ENCODE data around the gene FREM2. TPM values are rescaled to one million over a fixed set of nuclear protein-coding genes. Genes with fewer than 3 reads are reported as not detected.

Gene FREM2
- total RNA-seq, 1 donor: not detected

DNA sequence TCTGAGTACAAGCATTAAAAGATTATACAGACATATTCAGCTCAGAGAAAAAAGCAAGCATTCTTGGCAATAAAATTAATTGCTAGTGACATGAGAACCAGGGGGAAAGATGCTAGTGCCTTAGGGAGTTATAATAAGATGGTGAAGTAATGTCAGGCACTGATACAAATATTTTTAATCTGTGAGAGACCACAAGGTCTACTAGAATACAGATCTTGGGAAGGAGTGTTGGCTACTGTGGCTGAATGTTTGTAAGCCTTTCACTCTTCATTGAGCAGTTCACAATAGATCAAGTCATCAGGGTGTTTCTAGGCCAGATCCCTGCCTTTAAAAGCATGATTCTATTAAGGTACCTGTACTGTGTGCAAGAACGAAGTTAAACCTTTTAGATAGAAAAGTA, 16.4 kb downstream of the FREM2 start:
- Histone ChIP-seq H3K27me3 (ENCODE audit: insufficient read depth, low read length) (no peaks in the 10 kb centered on the region), H3K4me1 (ENCODE audit: insufficient read depth, low read length) (no peaks in the 10 kb centered on the region), H3K9me3 (ENCODE audit: low read depth, low read length) (no peaks in the 10 kb centered on the region), H3K4me3 (ENCODE audit: low read length) (no peak overlapping the region)

- H3K4me1 ChIP-seq (ENCODE audit: insufficient read depth, low read length): no peaks in the 10 kb centered on the region
- no peak overlapping the region for H3K4me3 ChIP-seq (ENCODE audit: low read length)
- no peaks in the 10 kb centered on the region for H3K27me3 ChIP-seq (ENCODE audit: insufficient read depth, low read length)
These were observed 18.5 kb downstream of the FREM2 start for GRCh38 chr13:38705365-38705764.

DNA sequence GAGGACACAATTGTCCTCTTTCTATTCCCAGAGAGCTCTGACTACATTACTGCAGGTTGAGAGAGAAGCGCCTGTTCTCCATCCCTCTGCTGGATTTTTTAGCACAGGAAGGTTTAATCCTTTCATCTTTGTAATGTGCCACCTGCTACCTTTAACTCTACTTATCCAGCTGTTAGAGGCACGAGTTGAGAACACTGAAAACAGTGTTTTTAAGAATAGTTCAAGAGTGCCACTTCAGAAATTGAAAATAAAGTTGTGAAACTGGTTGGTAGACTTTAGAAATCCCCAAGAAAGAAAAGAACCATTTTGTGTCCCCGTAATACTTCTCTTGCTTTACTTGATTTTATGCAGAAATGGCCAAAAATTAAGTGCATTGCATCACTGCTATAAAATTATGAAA, 20.6 kb downstream of the FREM2 start:
- H3K27me3 ChIP-seq (ENCODE audit: insufficient read depth, low read length): no peaks in the 10 kb centered on the region
- H3K4me3 ChIP-seq (ENCODE audit: low read length): no peak overlapping the region
- no peaks in the 10 kb centered on the region for H3K4me1 ChIP-seq (ENCODE audit: insufficient read depth, low read length)
- no peaks in the 10 kb centered on the region for H3K9me3 ChIP-seq (ENCODE audit: low read depth, low read length)

More at GRCh38 chr13:38705365-38705764, 18.5 kb downstream of the FREM2 start:
- H3K9me3 ChIP-seq (ENCODE audit: low read depth, low read length): no peaks in the 10 kb centered on the region

- no peaks in the 10 kb centered on the region for H3K27me3 ChIP-seq (ENCODE audit: insufficient read depth, low read length)
- no peaks in the 10 kb centered on the region for H3K4me1 ChIP-seq (ENCODE audit: insufficient read depth, low read length)
- H3K9me3 ChIP-seq (ENCODE audit: low read depth, low read length): no peaks in the 10 kb centered on the region
- H3K4me3 ChIP-seq (ENCODE audit: low read length): no peak overlapping the region
These were observed 26.2 kb downstream of the FREM2 start for GRCh38 chr13:38713046-38713445.

DNA sequence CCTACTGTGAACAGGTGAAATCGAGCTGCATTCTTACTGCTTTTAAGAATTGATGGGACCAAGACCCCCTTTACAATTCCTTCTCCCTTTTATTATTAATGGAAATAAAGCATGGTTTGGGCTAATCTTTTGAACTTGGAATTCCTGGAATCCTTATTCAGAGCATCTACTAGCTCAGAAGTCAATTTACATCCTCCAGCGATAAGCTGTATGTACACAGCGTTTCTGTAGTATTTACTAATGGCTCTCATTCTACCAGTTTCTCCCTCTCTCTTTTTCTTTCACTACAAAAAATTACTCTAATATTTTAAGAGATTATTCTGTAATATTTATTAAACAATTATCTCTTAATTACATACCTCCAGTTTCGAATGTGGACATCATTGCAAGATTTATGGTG, 31.5 kb downstream of the FREM2 start:
- Histone ChIP-seq H3K4me1 (ENCODE audit: insufficient read depth, low read length) (no peaks in the 10 kb centered on the region), H3K4me3 (ENCODE audit: low read length) (no peak overlapping the region), H3K27me3 (ENCODE audit: insufficient read depth, low read length) (no peaks in the 10 kb centered on the region)

GRCh38 chr13:38730332-38730731, 43.5 kb downstream of the FREM2 start:
- no peaks in the 10 kb centered on the region for H3K4me1 ChIP-seq (ENCODE audit: insufficient read depth, low read length)
- H3K9me3 ChIP-seq (ENCODE audit: low read depth, low read length): no peaks in the 10 kb centered on the region
- no peak overlapping the region for H3K4me3 ChIP-seq (ENCODE audit: low read length)
- H3K27me3 ChIP-seq (ENCODE audit: insufficient read depth, low read length): no peaks in the 10 kb centered on the region

More for the DNA sequence above, 31.5 kb downstream of the FREM2 start:
- no peaks in the 10 kb centered on the region for H3K9me3 ChIP-seq (ENCODE audit: low read depth, low read length)

DNA sequence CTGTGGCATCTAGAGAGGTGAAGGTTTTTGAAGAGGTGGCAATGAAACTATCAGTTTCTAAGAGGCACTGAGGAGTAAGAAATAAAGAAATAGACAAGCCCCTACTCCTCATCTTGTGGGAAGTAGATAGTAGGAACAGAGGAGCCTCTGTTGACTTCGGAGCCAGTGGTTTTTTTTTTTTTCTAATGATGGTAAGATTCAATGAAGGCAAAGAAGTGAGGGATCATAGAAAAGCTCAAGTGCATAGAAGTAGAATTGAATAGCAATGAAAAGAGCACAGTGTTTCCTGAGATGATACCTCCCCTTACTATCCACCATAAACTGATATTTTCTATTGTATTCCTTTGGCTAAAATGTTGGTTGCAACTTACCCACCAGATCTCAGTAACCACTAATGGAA, 46.3 kb downstream of the FREM2 start:
- Histone ChIP-seq H3K9me3 (ENCODE audit: low read depth, low read length) (no peaks in the 10 kb centered on the region), H3K27me3 (ENCODE audit: insufficient read depth, low read length) (no peaks in the 10 kb centered on the region), H3K4me1 (ENCODE audit: insufficient read depth, low read length) (no peaks in the 10 kb centered on the region), H3K4me3 (ENCODE audit: low read length) (no peak overlapping the region)

DNA sequence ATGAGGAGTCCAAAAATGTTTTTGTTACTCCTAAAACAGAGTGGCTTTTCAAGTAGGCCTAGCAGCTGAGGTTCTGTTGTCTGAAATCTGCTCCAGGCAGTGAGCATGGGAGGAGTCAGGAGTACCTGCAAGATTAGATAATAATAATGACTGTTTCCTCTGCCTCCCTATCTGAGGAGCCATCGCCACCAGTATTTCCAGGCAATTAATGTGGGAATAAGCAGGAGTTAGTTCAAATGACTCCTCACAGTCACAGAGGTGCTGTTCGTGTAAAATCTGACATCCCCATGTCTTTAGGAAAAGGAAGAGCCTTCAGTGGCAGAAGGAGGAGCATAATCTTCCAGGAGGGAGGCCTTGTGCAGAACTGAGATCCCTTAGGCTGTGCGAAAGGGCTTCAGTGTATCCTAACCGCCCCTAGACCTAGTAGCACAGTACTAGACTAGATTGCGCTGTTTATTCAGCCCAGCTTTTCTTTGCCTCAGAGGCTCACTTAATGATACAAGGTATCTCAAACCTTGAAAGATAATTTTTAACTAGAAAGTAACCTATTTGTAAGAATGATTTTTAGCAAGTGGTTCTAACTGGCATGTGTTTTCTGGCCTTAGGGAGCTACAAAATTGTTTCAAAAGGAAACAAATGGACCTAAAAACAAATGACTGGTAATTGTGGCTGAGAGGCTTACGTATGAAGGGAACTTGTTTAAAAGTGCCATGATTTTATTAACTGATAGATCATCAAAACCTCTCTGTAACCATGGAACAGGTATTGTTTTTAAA, 49.0 kb downstream of the FREM2 start:
- Histone ChIP-seq H3K4me1 (ENCODE audit: insufficient read depth, low read length) (no peaks in the 10 kb centered on the region), H3K9me3 (ENCODE audit: low read depth, low read length) (no peaks in the 10 kb centered on the region), H3K27me3 (ENCODE audit: insufficient read depth, low read length) (no peaks in the 10 kb centered on the region), H3K4me3 (ENCODE audit: low read length) (no peak overlapping the region)

GRCh38 chr13:38743466-38743865, 56.6 kb downstream of the FREM2 start:
- Histone ChIP-seq H3K4me3 (ENCODE audit: low read length) (no peak overlapping the region), H3K9me3 (ENCODE audit: low read depth, low read length) (no peaks in the 10 kb centered on the region), H3K4me1 (ENCODE audit: insufficient read depth, low read length) (no peaks in the 10 kb centered on the region), H3K27me3 (ENCODE audit: insufficient read depth, low read length) (no peaks in the 10 kb centered on the region)

GRCh38 chr13:38752686-38753085, 65.8 kb downstream of the FREM2 start:
- Histone ChIP-seq H3K9me3 (ENCODE audit: low read depth, low read length) (no peaks in the 10 kb centered on the region), H3K4me1 (ENCODE audit: insufficient read depth, low read length) (no peaks in the 10 kb centered on the region), H3K4me3 (ENCODE audit: low read length) (no peak overlapping the region), H3K27me3 (ENCODE audit: insufficient read depth, low read length) (no peaks in the 10 kb centered on the region)

DNA sequence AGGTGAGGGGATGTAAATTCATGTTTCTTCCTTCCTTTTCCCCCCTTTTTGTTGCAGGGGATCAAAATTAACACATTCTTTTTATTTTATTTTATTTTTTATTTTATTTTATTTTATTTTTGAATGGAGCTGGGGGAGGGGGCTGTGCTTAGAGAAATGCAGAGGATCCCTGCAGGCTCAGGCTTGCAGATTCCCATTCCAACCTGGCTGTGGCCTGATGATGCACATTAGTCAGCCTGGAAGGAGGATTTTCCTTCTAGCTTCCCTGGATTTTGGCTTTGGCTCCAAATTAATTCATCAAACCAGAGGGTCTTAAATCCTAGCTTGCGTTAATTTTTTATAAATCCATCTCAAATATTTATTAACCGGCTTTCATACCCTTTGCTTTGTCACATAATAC, 67.0 kb downstream of the FREM2 start:
- no peaks in the 10 kb centered on the region for H3K4me1 ChIP-seq (ENCODE audit: insufficient read depth, low read length)
- no peaks in the 10 kb centered on the region for H3K9me3 ChIP-seq (ENCODE audit: low read depth, low read length)
- H3K27me3 ChIP-seq (ENCODE audit: insufficient read depth, low read length): no peaks in the 10 kb centered on the region
- no peak overlapping the region for H3K4me3 ChIP-seq (ENCODE audit: low read length)

DNA sequence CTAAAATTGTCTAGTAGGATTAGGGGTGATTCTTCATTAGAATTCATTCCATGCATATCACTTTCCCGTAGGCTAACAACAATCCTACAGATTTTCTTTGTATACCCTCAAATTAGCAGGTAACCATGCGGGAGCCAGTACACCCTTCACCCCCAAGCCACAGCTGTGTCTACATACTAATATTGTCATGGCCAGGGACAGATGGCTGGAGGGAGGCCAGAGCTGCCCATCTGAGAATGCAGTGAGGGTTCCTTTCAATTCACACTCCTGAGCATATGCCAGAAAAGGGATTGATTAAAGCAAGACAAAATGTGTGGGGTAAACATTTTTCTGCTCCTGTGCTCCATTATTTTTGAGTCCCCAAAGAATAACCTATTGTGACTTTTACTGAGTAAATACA, 68.9 kb downstream of the FREM2 start:
- no peaks in the 10 kb centered on the region for H3K27me3 ChIP-seq (ENCODE audit: insufficient read depth, low read length)
- no peak overlapping the region for H3K4me3 ChIP-seq (ENCODE audit: low read length)
- H3K4me1 ChIP-seq (ENCODE audit: insufficient read depth, low read length): no peaks in the 10 kb centered on the region
- no peaks in the 10 kb centered on the region for H3K9me3 ChIP-seq (ENCODE audit: low read depth, low read length)

GRCh38 chr13:38758277-38758676, 71.4 kb downstream of the FREM2 start:
- no peaks in the 10 kb centered on the region for H3K9me3 ChIP-seq (ENCODE audit: low read depth, low read length)
- H3K4me1 ChIP-seq (ENCODE audit: insufficient read depth, low read length): no peaks in the 10 kb centered on the region
- no peaks in the 10 kb centered on the region for H3K27me3 ChIP-seq (ENCODE audit: insufficient read depth, low read length)
- no peak overlapping the region for H3K4me3 ChIP-seq (ENCODE audit: low read length)

GRCh38 chr13:38759390-38759789, 72.5 kb downstream of the FREM2 start:
- H3K9me3 ChIP-seq (ENCODE audit: low read depth, low read length): no peaks in the 10 kb centered on the region
- H3K27me3 ChIP-seq (ENCODE audit: insufficient read depth, low read length): no peaks in the 10 kb centered on the region
- no peaks in the 10 kb centered on the region for H3K4me1 ChIP-seq (ENCODE audit: insufficient read depth, low read length)
- no peak overlapping the region for H3K4me3 ChIP-seq (ENCODE audit: low read length)

- H3K4me3 ChIP-seq (ENCODE audit: low read length): no peak overlapping the region
- H3K9me3 ChIP-seq (ENCODE audit: low read depth, low read length): no peaks in the 10 kb centered on the region
- H3K4me1 ChIP-seq (ENCODE audit: insufficient read depth, low read length): no peaks in the 10 kb centered on the region
- no peaks in the 10 kb centered on the region for H3K27me3 ChIP-seq (ENCODE audit: insufficient read depth, low read length)
These were observed 76.8 kb downstream of the FREM2 start for GRCh38 chr13:38763446-38764381.
